Activated CD8-positive, alpha-beta memory T cell treated with anti-CD3 and anti-CD28 coated beads, Interleukin-2, amount 10 ng/mL, durations not matched to agents 7 days and 5 days (primary cell): Measurements from ENCODE around the gene PHPT1. TPM values are rescaled to one million over a fixed set of nuclear protein-coding genes. Genes with fewer than 3 reads are reported as not detected.
A peak's percentile ranks its signal among the peaks of the same experiment; 100 is the strongest.

Experiments
- ATAC-seq: fragments of 150-1000 bp; cut with Tn5 transposase; one replicate; pipeline ENCODE4 v1.10.0; 2021; ENCODE audit warnings: moderate library complexity
- CTCF ChIA-PET: fragments of 350-600 bp; sonication (Branson Sonifier 250); formaldehyde crosslinking; loops from one replicate; lab custom pipeline; 2021; ENCODE audit warnings: antibody characterized with exemption; lab: Charles Lee
- DNase-seq: peaks from one replicate; pipeline ENCODE4 v3.0.0-alpha.2; 2020
- H3K27ac Mint-ChIP-seq: one replicate; pipeline ENCODE4 v1.8.0; 2021; ENCODE audit warnings: mild to moderate bottlenecking, mixed read lengths
- H3K27me3 Mint-ChIP-seq: one replicate; pipeline ENCODE4 v1.8.0; 2021; ENCODE audit warnings: mixed read lengths
- H3K36me3 Mint-ChIP-seq: one replicate; pipeline ENCODE4 v1.8.0; 2021; ENCODE audit warnings: mild to moderate bottlenecking, mixed read lengths
- H3K4me1 Mint-ChIP-seq: one replicate; pipeline ENCODE4 v1.8.0; 2021; ENCODE audit warnings: mixed read lengths
- H3K4me3 Mint-ChIP-seq: one replicate; pipeline ENCODE4 v1.8.0; 2021; ENCODE audit warnings: mild to moderate bottlenecking, moderate library complexity, mixed read lengths
- H3K9me3 Mint-ChIP-seq: one replicate; pipeline ENCODE4 v1.8.0; 2022; ENCODE audit warnings: low read depth, mixed read lengths
- total RNA-seq, 2 experiments: library from RNA; stranded (reverse); gene quantifications; one replicate each; pipeline ENCODE4 v1.2.3, GENCODE V29; 2021

PHPT1 gene
- total RNA-seq, 2 experiments from 2014 or later, result 96.8 to 116 TPM

GRCh38 chr9:136808075-136808805, 41.0 kb upstream of the PHPT1 start:
- H3K4me1 Mint-ChIP-seq, result peaks cover 50% of the 10 kb centered on the region
- no peaks in the 10 kb centered on the region for H3K27me3 Mint-ChIP-seq
- H3K9me3 Mint-ChIP-seq, result no peaks in the 10 kb centered on the region
- ATAC-seq, result peak; percentile 35
- DNase-seq, result peak; percentile 58
- CTCF ChIA-PET, result interaction anchor here (0.9 to 4.2 kb wide), 12 partner anchors 8 to 260 kb away, joined by 3 to 28 read pairs (median 6); partner anchors contain the start of gene AJM1
- H3K4me3 Mint-ChIP-seq, result peak overlapping the region; percentile 74
- H3K36me3 Mint-ChIP-seq, result peaks cover 24% of the 10 kb centered on the region
- peak overlapping the region; percentile 66 for H3K27ac Mint-ChIP-seq

- Mint-ChIP-seq H3K36me3 (peaks cover 27% of the 10 kb centered on the region), H3K9me3 (no peaks in the 10 kb centered on the region), H3K4me3 (peak overlapping the region; percentile 71), H3K27ac (peak overlapping the region; percentile 35), H3K4me1 (peaks cover 56% of the 10 kb centered on the region), H3K27me3 (no peaks in the 10 kb centered on the region)
- CTCF ChIA-PET, result interaction anchor here (0.7 to 4.2 kb wide), 6 partner anchors 9 to 261 kb away, joined by 3 to 28 read pairs (median 6); partner anchors contain the start of genes AJM1 and SAPCD2
- ATAC-seq (no peak), DNase-seq (no peak)
Measured at GRCh38 chr9:136808806-136809158, 40.4 kb upstream of the PHPT1 start.

DNA sequence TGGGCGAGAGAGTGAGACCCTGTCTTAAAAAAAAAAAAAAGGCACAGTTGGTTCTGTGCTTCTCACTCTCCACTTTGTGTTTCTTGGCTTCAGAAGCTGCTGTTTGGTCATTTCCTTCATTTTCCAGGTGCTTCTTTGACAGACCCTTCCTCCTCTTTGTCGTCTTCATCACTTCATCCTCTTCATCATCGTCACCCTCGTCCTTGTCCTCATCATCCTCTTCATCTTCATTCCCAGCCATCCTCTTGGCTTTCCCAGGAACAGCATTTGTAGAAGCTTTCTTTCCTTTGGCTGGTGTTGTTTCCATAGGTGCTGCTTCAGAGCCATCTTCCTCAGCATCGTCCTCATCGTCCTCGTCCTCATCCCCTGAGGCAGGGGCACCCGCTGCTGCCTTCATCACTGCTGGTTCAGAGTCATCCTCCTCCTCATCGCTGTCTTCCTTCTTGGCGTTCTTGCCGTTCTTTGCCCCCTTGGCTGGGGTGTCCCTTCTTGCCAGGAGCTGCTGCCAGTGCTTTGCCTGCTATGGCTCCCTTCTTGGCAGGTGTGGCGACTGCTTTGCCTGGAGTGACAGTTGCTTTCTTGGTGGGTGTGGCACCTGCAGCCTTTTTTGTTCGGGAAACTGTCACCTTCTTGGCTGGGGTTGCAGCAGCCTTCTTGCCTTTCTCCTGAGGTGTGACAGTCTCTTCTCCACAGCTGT, 34.3 kb upstream of the PHPT1 start:
- Mint-ChIP-seq H3K4me3 (no peak overlapping the region), H3K9me3 (no peaks in the 10 kb centered on the region), H3K27ac (peak overlapping the region; percentile 35), H3K36me3 (peaks cover 30% of the 10 kb centered on the region), H3K27me3 (no peaks in the 10 kb centered on the region), H3K4me1 (peaks cover 38% of the 10 kb centered on the region)
- DNase-seq, result no peak
- CTCF ChIA-PET, result interaction anchor here (0.9 to 3.3 kb wide), 6 partner anchors 8 to 220 kb away, joined by 3 to 13 read pairs (median 5); partner anchors contain the start of gene AJM1
- no peak for ATAC-seq

GRCh38 chr9:136815422-136815782, 33.8 kb upstream of the PHPT1 start:
- no peak overlapping the region for H3K4me3 Mint-ChIP-seq
- no peak overlapping the region for H3K27ac Mint-ChIP-seq
- no peaks in the 10 kb centered on the region for H3K27me3 Mint-ChIP-seq
- peaks cover 27% of the 10 kb centered on the region for H3K36me3 Mint-ChIP-seq
- CTCF ChIA-PET, result interaction anchor here (0.9 to 3.3 kb wide), 6 partner anchors 9 to 220 kb away, joined by 3 to 13 read pairs (median 5); partner anchors contain the start of gene AJM1
- ATAC-seq, result no peak
- peaks cover 34% of the 10 kb centered on the region for H3K4me1 Mint-ChIP-seq
- no peaks in the 10 kb centered on the region for H3K9me3 Mint-ChIP-seq
- no peak for DNase-seq

- peaks cover 9% of the 10 kb centered on the region for H3K36me3 Mint-ChIP-seq
- no peak for ATAC-seq
- H3K27me3 Mint-ChIP-seq, result no peaks in the 10 kb centered on the region
- no peak overlapping the region for H3K27ac Mint-ChIP-seq
- no peak overlapping the region for H3K4me3 Mint-ChIP-seq
- CTCF ChIA-PET, result interaction anchor here (1.9 to 2.8 kb wide), 3 partner anchors 12 to 208 kb away, joined by 5 to 8 read pairs (median 7); partner anchors contain the start of gene AJM1
- peaks cover 4% of the 10 kb centered on the region for H3K4me1 Mint-ChIP-seq
- no peak for DNase-seq
- no peaks in the 10 kb centered on the region for H3K9me3 Mint-ChIP-seq
Measured at GRCh38 chr9:136820971-136821825, 28.0 kb upstream of the PHPT1 start.

DNA sequence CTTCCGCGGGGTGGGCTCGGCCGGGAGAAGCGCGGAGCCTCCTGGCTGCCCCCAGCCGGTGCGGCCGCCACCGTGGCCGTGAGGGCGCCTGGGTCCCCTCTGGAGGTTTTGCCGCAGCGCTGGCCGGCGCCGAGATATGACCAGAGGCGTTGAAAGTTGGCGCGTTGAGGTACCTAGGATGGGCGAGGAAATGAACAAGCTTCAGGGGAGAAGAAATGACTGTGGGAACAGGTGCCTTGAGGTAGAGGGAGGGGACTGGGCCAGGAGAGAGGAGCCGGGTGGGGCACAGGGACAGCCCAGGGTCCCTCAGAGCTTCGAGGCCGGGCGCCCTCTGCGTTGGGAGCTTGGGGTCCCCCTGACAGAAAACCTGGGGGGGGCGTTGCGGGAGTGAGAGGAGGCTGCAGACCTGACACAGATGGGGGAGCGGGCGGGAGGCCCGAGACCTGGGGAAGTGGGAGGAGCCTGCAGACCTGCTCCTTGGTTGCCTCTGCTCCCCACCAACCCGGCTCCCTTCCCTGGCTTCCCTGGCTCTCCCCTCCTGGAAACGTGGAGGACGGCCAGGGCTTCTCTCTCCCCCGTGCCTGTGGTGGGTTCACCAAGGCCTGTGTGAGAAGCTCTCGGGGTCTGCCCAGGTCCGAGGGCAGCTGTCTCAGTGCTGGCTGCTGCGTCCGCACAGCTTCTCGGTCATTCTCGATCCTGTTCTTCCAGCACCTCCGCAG, 27.2 kb upstream of the PHPT1 start:
- Mint-ChIP-seq H3K4me3 (no peak overlapping the region), H3K36me3 (peaks cover 8% of the 10 kb centered on the region), H3K27me3 (no peaks in the 10 kb centered on the region), H3K4me1 (peaks cover 2% of the 10 kb centered on the region), H3K27ac (no peak overlapping the region), H3K9me3 (no peaks in the 10 kb centered on the region)
- ATAC-seq (no peak), DNase-seq (no peak)
- CTCF ChIA-PET, result interaction anchor here (1.3 to 2.8 kb wide), 2 partner anchors 20 to 21 kb away, joined by 3 to 8 read pairs; partner anchors contain the start of gene AJM1

DNA sequence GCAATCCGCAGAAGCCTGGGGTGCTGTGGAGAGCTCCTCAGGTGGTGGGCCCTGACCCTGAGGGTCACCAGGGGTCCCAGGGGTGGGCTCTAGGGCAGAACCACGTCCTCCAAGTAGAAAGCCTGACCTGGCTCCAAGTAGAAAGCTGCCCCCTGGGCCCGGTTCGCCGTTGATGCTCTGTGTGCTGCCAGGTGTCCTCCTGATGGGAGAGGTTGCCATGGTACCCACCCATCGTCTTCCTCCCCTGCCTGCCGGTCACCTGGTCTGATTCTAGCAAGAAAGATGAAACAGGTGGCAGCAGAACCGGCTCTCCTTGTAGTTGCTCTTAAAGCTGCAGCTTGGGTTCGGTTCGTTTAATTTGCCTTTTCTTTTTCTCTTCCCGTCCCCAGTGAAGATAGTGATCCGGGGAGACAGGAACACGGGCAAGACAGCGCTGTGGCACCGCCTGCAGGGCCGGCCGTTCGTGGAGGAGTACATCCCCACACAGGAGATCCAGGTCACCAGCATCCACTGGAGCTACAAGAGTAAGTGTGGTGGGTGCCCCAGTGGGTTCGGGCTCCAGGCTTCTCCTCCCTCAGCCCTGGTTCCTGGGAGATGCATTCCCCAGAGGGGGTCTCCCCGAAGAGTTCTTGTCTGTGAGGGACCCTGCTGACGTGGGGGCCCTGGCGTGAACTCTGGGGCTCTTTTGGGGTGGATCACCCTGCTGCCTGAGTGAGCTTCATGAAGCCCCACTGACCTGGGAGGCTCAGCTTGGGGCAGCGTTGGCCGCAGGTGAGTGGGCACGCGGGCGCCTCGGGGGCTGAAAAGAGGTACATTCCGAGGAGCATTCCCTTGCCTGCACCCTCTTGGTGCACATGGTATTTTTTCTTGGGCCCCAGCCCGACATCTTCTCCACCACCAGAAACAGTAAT, 25.8 kb upstream of the PHPT1 start:
- Mint-ChIP-seq H3K36me3 (peaks cover 6% of the 10 kb centered on the region), H3K4me1 (no peaks in the 10 kb centered on the region), H3K27me3 (no peaks in the 10 kb centered on the region), H3K9me3 (no peaks in the 10 kb centered on the region), H3K4me3 (no peak overlapping the region), H3K27ac (no peak overlapping the region)
- ATAC-seq, result no peak
- DNase-seq, result no peak
- CTCF ChIA-PET, result interaction anchor here (0.7 to 2.8 kb wide), 6 partner anchors 8 to 263 kb away, joined by 3 to 8 read pairs (median 4); partner anchors contain the start of genes AJM1 and MAN1B1

GRCh38 chr9:136824496-136825225, 24.5 kb upstream of the PHPT1 start:
- Mint-ChIP-seq H3K27ac (no peak overlapping the region), H3K4me1 (no peaks in the 10 kb centered on the region), H3K9me3 (no peaks in the 10 kb centered on the region), H3K27me3 (no peaks in the 10 kb centered on the region), H3K4me3 (no peak overlapping the region), H3K36me3 (peaks cover 2% of the 10 kb centered on the region)
- DNase-seq (no peak), ATAC-seq (no peak)
- CTCF ChIA-PET, result interaction anchor here (0.9 to 2.1 kb wide), 3 partner anchors 9 to 211 kb away, joined by 4 to 5 read pairs (median 5); no protein-coding TSS in a partner anchor

DNA sequence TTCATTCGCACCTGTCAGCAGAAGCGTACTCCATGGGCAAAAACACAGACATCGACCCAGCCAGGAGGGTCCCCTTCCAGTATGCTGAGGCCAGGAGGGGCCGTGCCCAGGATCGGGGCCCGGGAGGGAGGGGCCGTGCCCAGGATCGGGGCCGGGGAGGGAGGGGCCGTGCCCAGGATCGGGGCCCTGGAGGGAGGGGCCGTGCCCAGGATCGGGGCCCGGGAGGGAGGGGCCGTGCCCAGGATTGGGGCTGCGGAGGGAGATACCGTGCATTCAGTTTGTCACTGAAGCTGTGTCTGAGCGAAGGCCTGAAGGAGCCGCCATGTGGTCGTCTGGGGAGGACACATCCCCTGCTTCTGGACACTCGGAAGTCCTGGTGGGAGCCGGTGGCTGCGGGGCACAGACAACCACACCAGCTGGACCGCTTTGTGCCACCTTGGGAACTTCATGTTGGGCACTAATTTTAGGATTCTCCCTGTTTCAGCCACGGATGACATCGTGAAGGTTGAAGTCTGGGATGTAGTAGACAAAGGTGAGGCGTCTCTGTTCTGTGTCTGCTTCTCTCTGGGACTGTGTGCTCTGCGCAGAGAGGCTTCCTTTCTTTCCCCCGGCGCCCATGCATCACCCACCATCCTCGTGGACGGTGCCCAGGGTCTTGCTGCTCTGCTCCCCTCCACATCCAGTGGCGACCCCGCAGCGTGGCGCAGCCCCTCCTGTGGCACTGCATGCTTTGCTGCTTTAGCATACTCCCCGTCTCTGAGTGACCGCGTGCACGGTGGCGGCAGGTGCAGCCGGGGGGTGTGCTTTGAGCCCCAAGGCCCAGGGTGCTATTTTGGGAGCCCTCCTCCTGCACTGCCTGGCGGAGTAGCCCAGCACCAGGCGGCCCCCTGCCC, 23.7 kb upstream of the PHPT1 start:
- CTCF ChIA-PET, result interaction anchor here (2.1 kb wide), 2 partner anchors 10 to 210 kb away, joined by 5 read pairs; no protein-coding TSS in a partner anchor
- Mint-ChIP-seq H3K27me3 (no peaks in the 10 kb centered on the region), H3K27ac (no peak overlapping the region), H3K9me3 (no peaks in the 10 kb centered on the region), H3K4me1 (no peaks in the 10 kb centered on the region), H3K36me3 (peaks cover 2% of the 10 kb centered on the region), H3K4me3 (no peak overlapping the region)
- DNase-seq (no peak), ATAC-seq (no peak)

GRCh38 chr9:136826188-136826541, 23.0 kb upstream of the PHPT1 start:
- CTCF ChIA-PET, result no interaction called here
- Mint-ChIP-seq H3K36me3 (peaks cover under 1% of the 10 kb centered on the region), H3K27me3 (no peaks in the 10 kb centered on the region), H3K9me3 (no peaks in the 10 kb centered on the region), H3K4me3 (no peak overlapping the region), H3K4me1 (no peaks in the 10 kb centered on the region), H3K27ac (no peak overlapping the region)
- DNase-seq (no peak), ATAC-seq (no peak)
